Effector CD8-positive, alpha-beta T cell (primary cell): ENCODE results near the gene PDILT.

ENCODE experiments used
- DNase-seq: peaks from one replicate; lab custom pipeline; 2025; lab: John Stamatoyannopoulos, UW

Gene PDILT

GRCh38 chr16:20363191-20363590, 41.3 kb downstream of the PDILT start:
- DNase-seq, result no peak

- DNase-seq, result no peak
These were observed 44.5 kb downstream of the PDILT start for GRCh38 chr16:20359997-20360396.

GRCh38 chr16:20355114-20355782, 49.3 kb downstream of the PDILT start:
- DNase-seq, result no peak

GRCh38 chr16:20353379-20353778, 51.2 kb downstream of the PDILT start:
- no peak for DNase-seq

- no peak for DNase-seq
These were observed 51.9 kb downstream of the PDILT start, which contains the start of gene UMOD for GRCh38 chr16:20352615-20353014. UMOD (minus strand) TSS chr16:20352715; CDS start chr16:20350737, 1,978 bp downstream.

- no peak for DNase-seq
These were observed 54.9 kb downstream of the PDILT start for GRCh38 chr16:20349615-20350014.

GRCh38 chr16:20348365-20349185, 56.0 kb downstream of the PDILT start:
- no peak for DNase-seq

- no peak for DNase-seq
These were observed 56.7 kb downstream of the PDILT start for GRCh38 chr16:20347666-20348364.

- no peak for DNase-seq
These were observed 59.9 kb downstream of the PDILT start for GRCh38 chr16:20344611-20345010.

GRCh38 chr16:20339744-20340143, 64.8 kb downstream of the PDILT start:
- DNase-seq, result no peak

GRCh38 chr16:20336955-20337354, 67.6 kb downstream of the PDILT start:
- no peak for DNase-seq

- no peak for DNase-seq
These were observed 70.1 kb downstream of the PDILT start for GRCh38 chr16:20334396-20334795.

GRCh38 chr16:20333120-20333519, 71.4 kb downstream of the PDILT start:
- no peak for DNase-seq

GRCh38 chr16:20332411-20332810, 72.1 kb downstream of the PDILT start:
- no peak for DNase-seq

GRCh38 chr16:20331635-20332034, 72.9 kb downstream of the PDILT start:
- DNase-seq, result no peak

- DNase-seq, result no peak
These were observed 75.0 kb downstream of the PDILT start for GRCh38 chr16:20329392-20330138.

- no peak for DNase-seq
These were observed 77.0 kb downstream of the PDILT start, which contains the start of gene GP2 for GRCh38 chr16:20327444-20328041. GP2 (minus strand) TSS chr16:20327513; CDS start chr16:20326431, 1,082 bp downstream.

GRCh38 chr16:20326321-20326720, 78.2 kb downstream of the PDILT start:
- DNase-seq, result no peak

GRCh38 chr16:20325005-20325404, 79.5 kb downstream of the PDILT start:
- DNase-seq, result no peak

GRCh38 chr16:20323591-20324117, 80.9 kb downstream of the PDILT start:
- no peak for DNase-seq

GRCh38 chr16:20322696-20323095, 81.8 kb downstream of the PDILT start:
- no peak for DNase-seq
